ENCODE data around the gene ZNF22.

GRCh38 chr10:44978570-44979280, 22.0 kb upstream of the ZNF22 start, which contains the start of gene DEPP1:
- peak; percentile 99 for TF ChIP-seq POLR2A (IDR thresholded peaks at IDR 0.05)
- TF ChIP-seq, protein P1, sequence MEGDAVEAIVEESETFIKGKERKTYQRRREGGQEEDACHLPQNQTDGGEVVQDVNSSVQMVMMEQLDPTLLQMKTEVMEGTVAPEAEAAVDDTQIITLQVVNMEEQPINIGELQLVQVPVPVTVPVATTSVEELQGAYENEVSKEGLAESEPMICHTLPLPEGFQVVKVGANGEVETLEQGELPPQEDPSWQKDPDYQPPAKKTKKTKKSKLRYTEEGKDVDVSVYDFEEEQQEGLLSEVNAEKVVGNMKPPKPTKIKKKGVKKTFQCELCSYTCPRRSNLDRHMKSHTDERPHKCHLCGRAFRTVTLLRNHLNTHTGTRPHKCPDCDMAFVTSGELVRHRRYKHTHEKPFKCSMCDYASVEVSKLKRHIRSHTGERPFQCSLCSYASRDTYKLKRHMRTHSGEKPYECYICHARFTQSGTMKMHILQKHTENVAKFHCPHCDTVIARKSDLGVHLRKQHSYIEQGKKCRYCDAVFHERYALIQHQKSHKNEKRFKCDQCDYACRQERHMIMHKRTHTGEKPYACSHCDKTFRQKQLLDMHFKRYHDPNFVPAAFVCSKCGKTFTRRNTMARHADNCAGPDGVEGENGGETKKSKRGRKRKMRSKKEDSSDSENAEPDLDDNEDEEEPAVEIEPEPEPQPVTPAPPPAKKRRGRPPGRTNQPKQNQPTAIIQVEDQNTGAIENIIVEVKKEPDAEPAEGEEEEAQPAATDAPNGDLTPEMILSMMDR (IDR thresholded peaks at IDR 0.05): peak in 2 of 3 donors; percentile 30 to 44
